Activated CD4-positive, alpha-beta T cell treated with anti-CD3 and anti-CD28 coated beads for 4 hours (primary cell): ENCODE measurements around the gene EFNA3.

Experiments
- DNase-seq, 2 donors: peaks; one replicate each; pipeline ENCODE4 v3.0.0-alpha.2; 2020

EFNA3 gene

DNA sequence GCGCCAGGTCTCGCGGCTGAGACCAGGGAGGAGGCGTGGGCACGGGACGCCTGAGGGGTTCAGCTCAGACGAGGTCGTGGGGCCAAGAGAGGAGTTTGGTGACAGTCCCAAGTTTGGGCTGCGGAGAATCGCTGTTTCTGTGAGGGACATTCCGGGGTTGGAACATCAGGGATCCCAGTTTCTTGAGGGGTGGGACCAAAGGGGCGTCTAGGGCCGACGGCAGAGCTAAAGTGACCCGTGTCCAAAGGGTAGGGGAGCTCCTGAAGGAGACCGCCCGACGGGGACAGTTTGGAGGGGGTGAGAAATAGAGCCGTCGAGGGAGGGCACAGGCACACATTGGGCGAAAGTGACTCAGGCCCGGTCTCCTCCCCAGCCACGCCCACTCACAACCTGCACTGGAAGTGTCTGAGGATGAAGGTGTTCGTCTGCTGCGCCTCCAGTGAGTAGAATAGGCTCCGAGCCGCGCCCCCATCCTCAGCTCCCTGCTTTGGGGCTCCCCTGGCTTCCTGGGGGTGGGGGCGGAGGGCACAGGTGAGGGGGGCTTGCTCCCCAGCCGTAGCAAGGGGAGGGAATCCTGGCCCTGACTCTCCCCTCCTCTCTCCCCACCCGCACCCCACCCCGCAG lies 7.0 kb downstream of the EFNA3 start:
- peak; percentile 87 to 89 for DNase-seq

DNA sequence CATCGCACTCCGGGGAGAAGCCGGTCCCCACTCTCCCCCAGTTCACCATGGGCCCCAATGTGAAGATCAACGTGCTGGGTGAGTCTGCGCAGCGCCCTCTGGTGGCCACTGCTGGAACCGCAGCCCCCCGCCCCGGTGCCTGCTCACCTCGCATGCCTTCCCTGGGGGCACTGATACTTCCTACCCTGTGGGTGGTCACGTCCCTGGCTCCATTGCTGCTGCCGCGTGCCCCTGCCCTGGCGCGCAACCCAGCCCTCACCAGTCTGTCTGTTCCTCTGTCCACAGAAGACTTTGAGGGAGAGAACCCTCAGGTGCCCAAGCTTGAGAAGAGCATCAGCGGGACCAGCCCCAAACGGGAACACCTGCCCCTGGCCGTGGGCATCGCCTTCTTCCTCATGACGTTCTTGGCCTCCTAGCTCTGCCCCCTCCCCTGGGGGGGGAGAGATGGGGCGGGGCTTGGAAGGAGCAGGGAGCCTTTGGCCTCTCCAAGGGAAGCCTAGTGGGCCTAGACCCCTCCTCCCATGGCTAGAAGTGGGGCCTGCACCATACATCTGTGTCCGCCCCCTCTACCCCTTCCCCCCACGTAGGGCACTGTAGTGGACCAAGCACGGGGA lies 7.6 kb downstream of the EFNA3 start:
- peak; percentile 66 to 76 for DNase-seq

DNA sequence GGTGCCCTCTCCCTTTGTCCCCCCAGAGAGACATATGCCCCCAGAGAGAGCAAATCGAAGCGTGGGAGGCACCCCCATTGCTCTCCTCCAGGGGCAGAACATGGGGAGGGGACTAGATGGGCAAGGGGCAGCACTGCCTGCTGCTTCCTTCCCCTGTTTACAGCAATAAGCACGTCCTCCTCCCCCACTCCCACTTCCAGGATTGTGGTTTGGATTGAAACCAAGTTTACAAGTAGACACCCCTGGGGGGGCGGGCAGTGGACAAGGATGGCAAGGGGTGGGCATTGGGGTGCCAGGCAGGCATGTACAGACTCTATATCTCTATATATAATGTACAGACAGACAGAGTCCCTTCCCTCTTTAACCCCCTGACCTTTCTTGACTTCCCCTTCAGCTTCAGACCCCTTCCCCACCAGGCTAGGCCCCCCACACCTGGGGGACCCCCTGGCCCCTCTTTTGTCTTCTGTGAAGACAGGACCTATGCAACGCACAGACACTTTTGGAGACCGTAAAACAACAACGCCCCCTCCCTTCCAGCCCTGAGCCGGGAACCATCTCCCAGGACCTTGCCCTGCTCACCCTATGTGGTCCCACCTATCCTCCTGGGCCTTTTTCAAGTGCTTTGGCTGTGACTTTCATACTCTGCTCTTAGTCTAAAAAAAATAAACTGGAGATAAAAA lies 8.4 kb downstream of the EFNA3 start:
- DNase-seq = no peak

DNA sequence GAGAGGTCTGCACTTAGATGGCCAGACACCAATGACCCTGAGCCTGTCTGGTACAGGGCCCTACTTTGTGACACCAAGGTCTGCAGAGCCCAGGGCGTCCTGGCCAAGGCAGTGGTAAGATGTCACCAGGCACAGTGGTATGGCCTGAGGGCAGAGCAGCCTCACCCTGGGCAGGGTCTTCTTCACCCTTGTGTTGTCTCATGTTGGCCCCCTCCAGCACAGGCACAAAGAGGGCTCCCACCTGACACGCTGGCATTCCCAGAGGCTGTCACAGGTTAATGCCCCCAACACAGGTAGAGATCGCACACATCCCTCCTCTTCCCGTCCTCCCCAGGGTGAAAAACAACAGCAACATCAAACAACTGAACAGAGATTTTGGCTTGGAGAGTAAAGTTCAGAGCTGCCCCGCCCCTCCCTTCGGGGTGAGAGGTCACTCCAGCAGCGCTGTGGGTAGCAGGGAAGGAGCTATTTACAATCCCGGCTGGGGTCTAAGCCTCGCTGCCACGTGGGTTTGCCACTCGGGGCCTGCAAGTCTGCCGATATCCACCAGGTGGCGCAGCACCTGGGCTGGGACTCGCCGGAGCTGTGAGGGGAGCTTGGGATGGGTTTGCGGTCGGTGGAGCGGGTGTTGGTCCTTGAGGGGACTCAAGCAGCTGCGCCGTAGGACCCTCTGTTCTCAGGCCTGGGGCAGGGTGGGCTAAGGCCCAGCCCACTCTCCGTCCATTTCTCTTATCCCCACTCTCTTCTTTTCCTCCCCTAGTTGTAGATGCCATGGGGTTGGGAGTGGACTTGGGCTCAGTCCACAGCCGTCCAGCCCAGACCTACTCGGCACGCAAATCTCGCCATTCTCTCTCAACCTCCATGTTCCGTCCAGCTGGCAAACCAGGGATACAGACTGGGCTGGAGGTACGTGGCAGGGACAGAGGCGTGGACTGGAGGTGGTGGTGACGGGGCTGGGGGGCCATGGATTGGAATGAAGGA lies 12.7 kb downstream of the EFNA3 start:
- peak; percentile 71 to 81 for DNase-seq

DNA sequence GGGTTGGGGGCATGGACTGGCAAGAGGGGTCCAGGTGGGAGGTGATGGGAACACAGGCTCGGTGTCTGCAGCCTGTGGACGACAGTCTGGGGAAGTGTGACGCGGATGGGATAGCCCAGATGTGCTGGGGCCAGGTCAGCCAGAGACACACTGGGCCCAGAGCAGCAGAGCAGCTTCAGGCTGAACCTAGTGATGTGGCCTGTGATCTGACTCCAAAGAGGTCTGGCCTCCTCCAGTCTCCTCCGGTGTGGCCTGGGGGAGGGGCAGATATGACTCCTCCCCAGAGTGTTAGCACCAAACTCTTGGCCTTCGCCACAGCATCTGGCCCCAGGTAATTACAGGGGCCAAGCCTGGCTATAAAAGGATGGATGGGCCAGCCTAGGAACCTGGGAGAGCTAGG lies 13.5 kb downstream of the EFNA3 start:
- DNase-seq = no peak

DNA sequence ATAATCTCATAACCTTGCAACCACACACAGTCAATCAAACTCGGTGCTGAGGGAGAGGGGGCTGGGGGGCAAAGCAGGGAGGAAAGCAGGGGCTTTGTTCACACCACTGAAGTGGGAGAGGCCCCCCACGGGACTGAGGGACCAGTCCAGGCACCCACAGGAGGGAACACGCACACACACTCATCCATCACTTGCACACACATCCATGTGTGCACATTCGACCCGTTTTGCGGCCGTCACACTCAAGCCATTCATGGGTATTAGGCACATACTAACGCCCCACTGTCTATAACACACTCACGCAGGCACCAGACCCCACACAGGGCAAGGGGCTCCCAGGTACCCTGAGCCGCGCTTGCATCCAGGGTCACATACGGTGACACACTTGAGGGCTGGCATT lies 14.0 kb downstream of the EFNA3 start:
- DNase-seq = no peak

DNA sequence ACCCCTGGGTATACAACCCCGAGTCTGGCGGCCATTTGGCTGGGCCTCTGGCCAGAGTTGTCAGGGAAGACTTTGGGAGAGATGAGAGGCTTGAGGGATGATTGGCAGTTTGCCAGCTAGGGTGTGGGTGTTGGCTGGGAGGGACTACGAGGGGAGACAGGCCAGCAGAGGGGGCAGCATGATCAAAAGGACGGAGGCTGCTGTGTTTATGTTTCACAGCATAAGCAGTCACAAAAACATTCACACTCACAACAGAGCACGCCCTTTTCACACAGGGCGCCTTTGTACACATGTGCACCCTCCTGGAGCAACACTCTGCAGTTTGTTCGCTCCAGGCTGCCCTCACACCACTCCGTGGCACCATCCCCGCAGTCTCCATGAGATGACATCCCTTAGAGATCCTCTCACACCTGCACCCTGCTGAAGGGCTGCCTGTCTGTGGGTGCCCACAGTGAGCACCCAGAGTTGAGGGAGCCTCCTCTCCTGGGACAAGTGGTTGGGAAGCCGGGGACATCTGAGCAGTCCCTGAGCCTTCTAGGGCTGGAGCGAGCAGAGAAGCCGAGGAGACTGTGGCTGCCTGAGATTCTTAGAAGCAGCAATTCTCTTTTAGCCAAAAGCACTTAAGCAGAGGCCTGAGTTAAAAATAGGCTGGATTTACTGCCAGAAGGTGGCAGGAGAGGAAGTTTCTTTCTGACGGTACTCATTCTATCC lies 15.4 kb downstream of the EFNA3 start:
- no peak for DNase-seq

DNA sequence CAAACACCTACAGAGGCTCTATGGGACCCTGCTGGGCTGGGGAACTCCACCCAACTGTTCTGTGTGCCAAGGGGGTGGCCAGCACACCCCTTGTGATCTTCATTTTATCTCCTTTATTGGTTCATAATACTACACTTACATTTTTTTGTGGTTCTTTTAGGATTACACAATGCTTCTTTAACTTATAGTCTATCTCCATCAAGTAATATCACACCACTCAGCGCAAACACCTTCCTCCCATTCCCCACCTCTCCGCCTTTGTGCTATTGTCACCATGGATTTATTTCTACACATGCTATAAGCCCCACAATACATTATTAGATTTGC lies 15.9 kb downstream of the EFNA3 start:
- DNase-seq = no peak

DNA sequence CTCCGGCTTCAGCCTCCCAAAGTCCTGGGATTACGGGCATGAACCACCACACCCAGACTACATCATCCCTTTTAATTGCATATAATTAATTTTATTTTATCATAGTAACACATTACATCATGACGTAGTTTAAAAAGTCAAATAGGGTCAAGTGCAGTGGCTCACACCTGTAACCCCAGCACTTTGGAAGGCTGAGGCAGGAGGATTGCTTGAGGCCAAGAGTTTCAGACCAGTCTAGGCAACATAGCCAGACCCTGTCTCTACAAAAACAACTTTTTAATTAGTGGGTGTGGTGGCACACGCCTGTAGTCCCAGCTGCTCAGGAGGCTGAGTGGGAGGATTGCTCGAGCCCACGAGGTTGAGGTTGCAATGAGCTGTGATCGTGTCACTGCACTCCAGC lies 20.7 kb downstream of the EFNA3 start:
- DNase-seq = no peak

DNA sequence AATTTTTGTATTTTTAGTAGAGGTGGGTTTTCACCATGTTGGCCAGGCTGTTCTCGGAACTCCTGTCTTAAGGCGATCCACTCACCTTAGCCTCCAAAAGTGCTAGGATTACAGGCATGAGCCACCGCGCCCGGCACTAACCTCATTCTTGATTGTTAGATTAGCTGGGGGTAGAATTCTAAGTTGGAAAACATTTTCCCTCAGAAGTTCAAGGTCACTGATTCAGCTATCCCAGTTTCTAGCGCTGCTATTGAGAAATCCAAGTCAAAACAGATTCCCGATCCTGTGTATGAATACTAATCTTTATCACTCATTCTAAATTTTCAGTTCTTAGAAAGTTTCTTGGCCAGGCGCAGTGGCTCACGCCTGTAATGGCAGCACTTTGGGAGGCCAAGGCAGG lies 24.7 kb downstream of the EFNA3 start:
- DNase-seq = no peak

DNA sequence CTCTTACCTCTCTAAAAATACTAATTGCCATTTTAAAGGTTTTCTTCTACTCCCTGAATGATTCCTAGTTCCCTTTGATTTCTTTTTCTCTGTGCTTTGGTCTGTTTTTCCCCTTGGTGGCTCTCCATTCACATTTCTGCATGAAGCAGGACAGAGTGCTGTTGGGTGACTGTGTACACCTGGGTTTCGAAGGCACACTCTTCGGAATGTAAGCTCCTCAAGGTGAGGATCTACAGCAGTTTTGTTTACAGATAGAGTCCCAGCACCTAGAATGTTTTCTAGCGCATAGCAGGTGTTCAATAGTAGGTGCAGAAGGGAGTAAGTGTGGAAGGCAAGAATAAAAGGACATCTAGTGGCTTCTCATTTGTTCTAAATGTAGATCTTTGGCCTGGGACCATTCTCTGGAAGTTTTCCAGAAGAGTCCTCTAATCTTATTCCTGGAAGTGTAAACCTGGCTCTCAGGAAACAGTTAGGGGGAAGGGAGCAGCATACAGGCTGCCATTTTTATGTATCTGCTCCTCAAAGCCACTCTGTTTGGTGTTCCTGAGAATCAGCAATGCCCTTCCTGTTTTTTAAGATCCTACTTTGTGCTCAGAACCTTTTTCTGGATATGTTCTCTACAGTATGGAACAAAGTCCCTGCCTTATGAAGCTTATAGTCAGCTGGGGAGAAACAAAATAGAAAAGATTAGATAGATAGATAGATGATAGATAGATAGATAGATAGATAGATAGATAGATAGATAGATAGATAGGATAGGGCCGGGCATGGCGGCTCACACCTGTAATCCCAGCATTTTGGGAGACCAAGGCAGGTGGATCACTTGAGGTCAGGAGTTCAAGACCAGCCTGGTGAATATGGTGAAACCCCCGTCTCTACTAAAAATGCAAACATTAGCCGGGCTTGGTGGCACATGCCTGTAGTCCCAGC lies 26.2 kb downstream of the EFNA3 start:
- DNase-seq = no peak

DNA sequence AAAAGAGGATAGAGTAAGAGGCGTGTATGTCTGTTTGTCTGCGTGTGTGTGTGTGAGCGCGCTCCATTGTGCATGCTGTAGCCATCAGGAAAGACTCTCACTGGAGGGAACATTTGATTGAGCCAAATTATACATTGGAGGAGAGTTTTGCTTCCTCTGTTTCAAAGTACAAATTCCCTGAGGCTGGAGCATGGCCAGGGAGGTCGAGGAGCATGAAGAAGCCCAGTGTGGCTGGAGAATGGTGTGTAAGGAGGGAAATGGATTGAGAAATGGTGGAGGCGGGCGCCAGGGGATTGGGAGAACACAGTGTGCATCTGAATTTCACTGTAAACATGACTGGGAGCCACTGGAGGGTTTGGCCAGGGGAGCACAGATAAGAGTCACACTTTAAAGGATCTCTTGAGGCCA lies 27.0 kb downstream of the EFNA3 start:
- DNase-seq = no peak

DNA sequence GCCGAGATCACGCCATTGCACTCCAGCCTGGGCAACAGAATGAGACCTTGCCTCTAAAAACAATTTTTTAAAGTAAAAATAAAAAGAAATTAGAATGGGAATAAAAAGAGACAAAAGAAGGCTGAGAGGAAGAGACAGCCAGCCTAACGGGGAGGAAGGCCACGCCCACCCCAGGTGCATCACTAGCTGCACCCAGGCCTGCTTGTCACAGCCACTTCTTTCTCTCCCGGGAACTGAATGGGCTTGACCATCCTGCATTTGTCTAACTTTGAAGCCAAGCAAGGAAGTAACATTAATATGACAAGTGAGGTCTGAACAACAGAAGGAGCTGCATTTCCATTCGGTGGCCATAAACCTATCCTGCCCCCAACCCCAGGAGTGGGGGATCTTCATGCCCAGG lies 28.2 kb downstream of the EFNA3 start:
- no peak for DNase-seq

DNA sequence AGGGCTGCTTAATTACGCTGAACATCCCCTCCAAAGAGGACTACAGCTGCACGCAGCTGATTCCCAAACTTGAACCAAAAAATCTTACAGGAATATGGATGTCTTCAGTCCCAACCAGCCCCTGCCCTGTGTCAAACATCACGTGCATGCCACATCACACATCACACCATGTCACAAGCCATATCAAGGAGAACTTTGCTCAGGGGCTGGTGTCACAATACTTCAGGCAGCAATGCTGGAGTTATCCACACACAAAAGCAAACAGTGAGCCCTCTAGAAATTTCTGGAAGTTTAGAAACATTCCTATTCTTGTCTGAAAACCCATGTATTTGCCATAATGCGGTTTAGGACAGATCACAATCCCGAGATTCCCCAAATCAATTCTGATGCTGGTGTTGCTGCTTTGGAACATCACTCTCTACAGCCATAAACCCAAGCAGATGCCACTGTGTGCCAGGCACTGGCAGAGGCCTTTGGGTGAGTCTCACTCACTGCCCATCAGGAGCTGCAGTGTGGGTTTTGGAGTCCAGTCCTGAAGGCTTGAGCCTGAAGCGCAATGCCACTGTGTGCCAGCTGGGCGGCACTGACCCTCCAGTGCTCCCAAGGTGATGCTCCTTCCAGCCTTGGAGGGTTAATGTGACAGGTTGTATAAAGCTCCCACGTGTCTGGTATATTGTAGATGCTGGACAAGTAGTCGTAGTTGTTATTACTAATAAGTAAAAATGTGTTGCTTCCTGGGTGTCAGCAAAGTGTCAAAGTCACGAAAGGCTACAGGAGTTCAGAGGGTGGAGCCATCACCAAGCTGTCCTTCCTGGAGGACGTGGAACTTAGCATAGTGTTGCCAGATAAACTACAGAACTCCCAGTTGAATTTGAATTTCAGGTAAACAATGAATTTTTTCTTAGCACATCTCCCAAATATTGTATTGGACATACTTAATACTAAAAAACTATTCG lies 28.9 kb downstream of the EFNA3 start:
- DNase-seq = no peak

DNA sequence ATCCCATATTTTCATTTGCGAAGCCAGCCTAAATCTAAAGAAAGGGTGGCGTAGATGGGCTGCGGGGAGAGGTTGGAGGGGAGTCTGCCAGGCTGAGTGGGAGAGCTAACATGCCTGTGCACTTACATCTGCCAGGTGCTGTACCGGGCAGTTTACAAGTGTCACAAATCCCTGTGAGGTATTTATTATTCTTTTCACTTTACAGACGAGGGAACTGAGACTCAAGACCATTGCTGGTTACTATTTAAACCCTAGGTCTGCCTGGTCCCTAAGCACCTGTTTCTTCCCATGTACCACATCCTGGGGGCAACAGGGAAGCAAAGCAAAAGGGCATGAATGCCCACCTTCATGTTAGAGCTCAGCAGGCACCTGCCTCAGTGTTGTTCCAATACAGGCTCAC lies 29.7 kb downstream of the EFNA3 start:
- DNase-seq = no peak

DNA sequence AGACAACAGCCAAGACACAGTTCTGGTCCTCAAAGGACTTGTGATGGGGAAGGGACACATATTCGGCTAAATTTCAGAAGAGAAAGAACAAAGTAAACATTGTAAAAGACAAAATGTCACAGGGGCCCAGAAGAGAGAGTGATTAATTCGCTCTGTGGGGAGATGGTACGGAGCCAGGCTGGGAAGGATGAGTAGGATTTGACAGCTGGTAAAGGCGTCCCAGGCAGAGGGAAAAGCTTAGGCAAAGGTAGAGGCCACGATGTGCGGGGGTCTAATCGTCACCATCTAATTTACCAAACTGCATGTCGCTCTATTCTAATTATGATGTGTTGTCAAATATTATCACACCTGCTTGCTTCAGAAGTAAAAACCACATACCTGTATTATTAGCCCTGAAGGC lies 31.7 kb downstream of the EFNA3 start:
- no peak for DNase-seq

DNA sequence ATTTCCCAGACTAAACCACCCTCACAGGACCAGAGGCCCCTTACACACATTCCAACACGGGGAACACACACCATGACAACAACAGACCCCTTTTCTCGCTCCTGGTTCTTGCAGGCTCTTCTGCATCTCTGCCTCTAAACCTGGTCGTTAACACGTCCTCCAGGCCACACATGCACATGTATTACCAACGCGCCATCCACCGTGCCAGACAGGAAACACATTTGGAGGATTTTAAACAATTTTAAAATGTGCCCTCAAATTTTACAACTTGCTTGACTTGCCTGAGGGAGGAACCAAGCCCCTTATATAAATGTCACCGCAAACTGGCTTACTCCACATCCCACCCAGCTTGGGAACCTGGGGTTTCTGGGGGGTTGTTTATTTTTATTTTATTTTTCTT lies 32.2 kb downstream of the EFNA3 start:
- DNase-seq = no peak

DNA sequence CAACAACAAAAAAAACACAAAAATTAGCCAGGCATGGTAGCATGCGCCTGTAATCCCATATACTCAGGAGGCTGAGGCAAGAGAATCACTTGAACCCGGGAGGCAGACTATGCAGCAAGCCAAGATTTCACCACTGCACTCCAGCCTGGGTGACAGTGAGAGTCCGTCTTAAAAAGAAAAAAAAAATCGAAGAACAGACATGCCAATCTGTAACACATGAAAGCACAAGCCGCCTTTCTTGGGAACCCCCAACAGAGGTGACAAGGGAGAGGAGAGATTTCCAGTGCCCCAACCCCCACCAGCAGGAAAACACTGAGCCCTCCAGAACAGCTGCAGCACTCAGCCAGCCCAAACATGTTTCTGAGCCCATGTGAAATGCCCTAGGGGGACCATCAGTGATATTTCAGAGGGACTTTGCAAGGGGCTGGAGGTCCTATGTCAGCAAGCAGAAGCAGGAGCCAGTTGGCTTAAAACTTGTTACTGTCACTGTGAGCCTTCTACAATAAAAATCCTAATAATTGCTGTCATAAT lies 34.9 kb downstream of the EFNA3 start:
- DNase-seq = no peak

DNA sequence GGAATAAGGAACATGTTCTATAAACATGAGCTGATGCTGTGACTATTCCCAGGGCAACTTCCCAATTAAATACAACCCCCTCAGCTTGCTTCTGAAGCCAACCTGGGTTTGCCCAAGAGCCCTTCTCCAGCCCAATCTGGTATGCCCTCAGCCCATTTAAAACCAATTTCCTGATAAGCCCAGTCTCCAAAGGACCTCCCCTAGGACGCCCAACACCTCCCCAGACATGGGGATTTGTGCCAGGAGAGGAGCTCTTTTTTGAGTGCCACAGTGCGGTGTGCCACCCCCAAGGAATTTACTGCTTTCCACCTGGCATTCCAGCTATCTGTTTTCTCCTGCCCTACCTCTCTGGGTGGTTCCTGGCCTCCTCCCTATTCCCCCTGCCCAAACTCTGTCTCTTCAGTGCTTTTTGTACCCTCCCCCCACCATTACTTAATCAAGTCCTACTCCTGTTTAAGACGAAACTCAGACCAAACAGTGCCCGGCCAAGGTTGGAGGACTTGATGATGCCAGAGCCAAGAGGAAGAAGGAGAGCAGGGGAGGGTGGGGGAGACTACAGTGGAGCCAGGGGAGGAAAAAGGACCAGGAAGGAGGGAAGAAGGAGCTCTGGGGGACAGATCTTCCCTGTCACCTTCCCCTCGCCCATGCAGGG lies 37.6 kb downstream of the EFNA3 start:
- DNase-seq = no peak

DNA sequence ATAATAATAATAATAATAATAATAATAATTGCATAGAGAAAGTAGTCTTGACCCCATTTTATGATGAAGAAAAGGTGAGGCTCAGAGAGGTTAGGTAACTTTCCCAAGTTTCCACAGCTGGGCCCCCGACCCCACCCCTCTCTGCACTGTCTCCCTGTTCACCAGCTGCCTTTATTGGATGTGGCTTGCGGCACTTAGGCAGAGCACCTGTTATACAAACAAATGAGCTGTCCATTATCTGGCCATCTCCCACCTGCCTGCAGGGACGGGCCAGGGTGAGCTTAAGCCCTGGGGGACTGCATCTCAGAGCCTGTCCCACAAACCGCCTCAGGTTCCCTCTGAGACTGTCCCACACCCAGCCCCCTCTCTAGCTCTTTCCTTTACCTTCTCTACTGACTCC lies 39.0 kb downstream of the EFNA3 start:
- DNase-seq = no peak
